HepG2 (cell line): Measurements from ENCODE around the gene GRAP. TPM values are rescaled to one million over a fixed set of nuclear protein-coding genes. Genes with fewer than 3 reads are reported as not detected.
A peak's percentile ranks its signal among the peaks of the same experiment; 100 is the strongest.

Experiments used
- BRCA1 ChIP-seq: sonication (generic); formaldehyde crosslinking; IDR thresholded peaks from 2 replicates; pipeline ENCODE4 v1.4.0; 2020; ENCODE audit warnings: missing genetic modification reagents
- ELF3 ChIP-seq: IDR thresholded peaks from 2 replicates; pipeline ENCODE4 v1.6.1; 2016; ENCODE audit warnings: missing genetic modification reagents, missing compliant biosample characterization
- HNRNPK ChIP-seq: fragments of 200-400 bp; formaldehyde crosslinking; IDR thresholded peaks from 2 replicates; pipeline ENCODE4 v1.6.1; 2018; ENCODE audit warnings: low read length, low read depth, moderate library complexity, mild to moderate bottlenecking; ENCODE audit not compliant: poor library complexity, severe bottlenecking
- PCBP2 ChIP-seq: fragments of 200-400 bp; formaldehyde crosslinking; optimal IDR thresholded peaks from 2 replicates; pipeline ENCODE3; 2018; ENCODE audit warnings: low read length, low read depth; ENCODE audit not compliant: poor library complexity, severe bottlenecking
- RCOR2 ChIP-seq: IDR thresholded peaks from 2 replicates; pipeline ENCODE4 v1.6.1; 2016; ENCODE audit warnings: missing biosample characterization, missing genetic modification reagents
- SNAI1 ChIP-seq: sonication (generic); formaldehyde crosslinking; IDR thresholded peaks from 2 replicates; pipeline ENCODE4 v1.5.0; 2020; ENCODE audit warnings: mild to moderate bottlenecking, missing genetic modification reagents, borderline replicate concordance
- STAT5B ChIP-seq: sonication (generic); formaldehyde crosslinking; IDR thresholded peaks from 2 replicates; pipeline ENCODE4 v1.4.0; 2020; ENCODE audit warnings: missing genetic modification reagents
- TCF12 ChIP-seq, 2 experiments: fragments of 450-650 bp in 1 of 2; sonication (generic) in 1 of 2; formaldehyde crosslinking in 1 of 2; IDR thresholded peaks; 2 replicates each; pipeline versions ENCODE4 v1.6.1 to v1.8.0; 2017 to 2022; ENCODE audit warnings: antibody characterized with exemption in 1 of 2, mild to moderate bottlenecking in 1 of 2, missing genetic modification reagents in 1 of 2, moderate library complexity in 1 of 2
- ZC3H13 ChIP-seq: sonication (generic); formaldehyde crosslinking; IDR thresholded peaks from 2 replicates; pipeline ENCODE4 v1.8.1; 2023; ENCODE audit warnings: mild to moderate bottlenecking, missing genetic modification reagents, moderate library complexity
- ZNF10 ChIP-seq: sonication (generic); formaldehyde crosslinking; IDR thresholded peaks from 2 replicates; pipeline ENCODE4 v1.4.0; 2020; ENCODE audit warnings: mild to moderate bottlenecking, low read depth, missing genetic modification reagents, borderline replicate concordance
- ZNF543 ChIP-seq: sonication (generic); formaldehyde crosslinking; IDR thresholded peaks from 2 replicates; pipeline ENCODE4 v1.4.0; 2020; ENCODE audit warnings: mild to moderate bottlenecking, missing genetic modification reagents
- ZNF605 ChIP-seq: sonication (generic); formaldehyde crosslinking; IDR thresholded peaks from 2 replicates; pipeline ENCODE4 v1.8.0; 2022; ENCODE audit warnings: mild to moderate bottlenecking, missing genetic modification reagents
- ZNF660 ChIP-seq: sonication (generic); formaldehyde crosslinking; IDR thresholded peaks from 2 replicates; pipeline ENCODE4 v1.5.1; 2020; ENCODE audit warnings: mild to moderate bottlenecking, low read depth, missing genetic modification reagents, borderline replicate concordance
- ZNF749 ChIP-seq: sonication (generic); formaldehyde crosslinking; IDR thresholded peaks from 2 replicates; pipeline ENCODE4 v1.8.0; 2022; ENCODE audit warnings: mild to moderate bottlenecking, missing genetic modification reagents, moderate library complexity, borderline replicate concordance
- ZNF841 ChIP-seq: sonication (generic); formaldehyde crosslinking; IDR thresholded peaks from 2 replicates; pipeline ENCODE4 v1.8.1; 2023; ENCODE audit warnings: missing genetic modification reagents, borderline replicate concordance
- polyA plus RNA-seq, 8 experiments: library from polyadenylated mRNA; depleted of rRNA in 3 of 8; stranded (reverse) in 7 of 8; unstranded in 1 of 8; fragments of >200 nt; fragmentation: Illumina TruSeq in 4 of 8; extraction: Trizol in 4 of 8; gene quantifications; 2 replicates each; pipeline versions ENCODE4 v1.2.1 to v1.2.3, GENCODE V29; 2011 to 2016; ENCODE audit warnings: low read depth in 4 of 8, missing spikeins in 1 of 8, mixed read lengths in 1 of 8; ENCODE audit not compliant: insufficient read depth in 1 of 8
- total RNA-seq, 5 experiments: library from RNA; depleted of rRNA; stranded (reverse); fragments of >200 nt; fragmentation: Illumina TruSeq; extraction: Trizol; gene quantifications; 2 replicates each; pipeline ENCODE4 v1.2.3, GENCODE V29; 2016; ENCODE audit warnings: low read depth in 1 of 5
- TF ChIP-seq, protein P1 (sequence below): sonication (generic); formaldehyde crosslinking; IDR thresholded peaks from 2 replicates; pipeline ENCODE4 v1.8.0; 2022; ENCODE audit warnings: missing genetic modification reagents, mild to moderate bottlenecking, moderate library complexity, borderline replicate concordance
- TF ChIP-seq, protein P2 (sequence below): sonication (generic); IDR thresholded peaks from 2 replicates; pipeline ENCODE4 v1.6.1; 2016; ENCODE audit warnings: low read depth, borderline replicate concordance
- TF ChIP-seq, protein P3 (sequence below): sonication (generic); formaldehyde crosslinking; IDR thresholded peaks from 2 replicates; pipeline ENCODE4 v1.9.0; 2022; ENCODE audit warnings: low read depth, missing genetic modification reagents
- TF ChIP-seq, protein P4 (sequence below): sonication (generic); formaldehyde crosslinking; IDR thresholded peaks from 2 replicates; pipeline ENCODE4 v1.9.0; 2021; ENCODE audit warnings: missing genetic modification reagents, mild to moderate bottlenecking, borderline replicate concordance
- TF ChIP-seq, protein P5 (sequence below): sonication (generic); formaldehyde crosslinking; conservative IDR thresholded peaks from 2 replicates; pipeline ENCODE4 v1.8.0; 2022; ENCODE audit warnings: low read depth, missing genetic modification reagents

Gene GRAP
- total and polyA plus RNA-seq, 2 of the 13 experiments (the other 11 are each of a cell fraction or from before 2014, with no cell fraction given): 0.77 to 1.7 TPM

DNA sequence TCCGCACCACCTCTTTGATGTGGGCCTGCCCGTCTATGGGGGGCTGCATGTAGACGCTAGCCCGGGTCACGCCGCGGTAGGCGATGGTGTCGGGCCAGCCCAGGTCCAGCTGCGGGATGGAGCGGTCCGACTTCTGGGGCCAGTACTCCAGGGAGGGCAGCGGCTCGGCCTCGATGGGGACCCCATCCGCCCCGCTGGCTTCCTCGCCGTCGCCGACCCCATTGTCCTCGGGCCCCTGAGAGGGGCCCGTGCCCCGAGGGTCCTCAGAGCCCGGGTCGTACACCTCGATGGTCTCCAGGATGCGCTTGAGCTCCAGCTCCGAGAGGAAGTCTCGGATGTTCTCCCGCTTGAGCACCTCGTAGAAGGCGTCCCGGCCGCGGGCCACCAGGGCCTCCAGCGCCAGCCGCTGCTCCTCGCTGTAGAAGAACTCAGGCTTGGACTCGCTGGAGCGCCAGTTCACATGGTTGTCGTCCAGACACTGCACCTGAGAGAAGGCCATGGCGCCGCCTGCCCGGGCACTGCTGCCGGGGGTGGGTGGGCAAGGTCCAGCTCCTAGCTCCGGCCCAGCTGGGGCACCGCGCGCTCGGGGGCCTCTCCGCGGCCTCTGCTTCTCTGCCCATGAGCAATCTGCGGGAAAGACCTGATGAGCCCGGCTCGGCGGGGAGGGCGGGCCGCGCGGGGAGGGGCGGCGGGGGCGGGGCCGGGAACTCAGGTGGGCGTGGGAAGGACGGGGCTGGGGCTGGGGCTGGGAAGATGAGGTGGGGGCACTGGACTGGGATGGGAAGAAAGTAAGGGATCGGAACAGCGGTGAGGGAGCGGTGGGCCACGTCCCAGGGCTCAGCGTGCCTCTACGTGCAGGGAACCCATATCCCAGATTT lies 43.0 kb downstream of the GRAP start (continued):
- TF ChIP-seq, protein P1, sequence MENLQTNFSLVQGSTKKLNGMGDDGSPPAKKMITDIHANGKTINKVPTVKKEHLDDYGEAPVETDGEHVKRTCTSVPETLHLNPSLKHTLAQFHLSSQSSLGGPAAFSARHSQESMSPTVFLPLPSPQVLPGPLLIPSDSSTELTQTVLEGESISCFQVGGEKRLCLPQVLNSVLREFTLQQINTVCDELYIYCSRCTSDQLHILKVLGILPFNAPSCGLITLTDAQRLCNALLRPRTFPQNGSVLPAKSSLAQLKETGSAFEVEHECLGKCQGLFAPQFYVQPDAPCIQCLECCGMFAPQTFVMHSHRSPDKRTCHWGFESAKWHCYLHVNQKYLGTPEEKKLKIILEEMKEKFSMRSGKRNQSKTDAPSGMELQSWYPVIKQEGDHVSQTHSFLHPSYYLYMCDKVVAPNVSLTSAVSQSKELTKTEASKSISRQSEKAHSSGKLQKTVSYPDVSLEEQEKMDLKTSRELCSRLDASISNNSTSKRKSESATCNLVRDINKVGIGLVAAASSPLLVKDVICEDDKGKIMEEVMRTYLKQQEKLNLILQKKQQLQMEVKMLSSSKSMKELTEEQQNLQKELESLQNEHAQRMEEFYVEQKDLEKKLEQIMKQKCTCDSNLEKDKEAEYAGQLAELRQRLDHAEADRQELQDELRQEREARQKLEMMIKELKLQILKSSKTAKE: no peak
- TF ChIP-seq ZNF10 (CRISPR knock-in tag): no peak
- TF ChIP-seq ZNF660 (CRISPR knock-in tag): no peak
- TF ChIP-seq ZNF543 (CRISPR knock-in tag): 0 out of 2 replicates have a peak, but pooled peaks have one; percentile 8
- no peak for TF ChIP-seq BRCA1
- TF ChIP-seq ELF3 (CRISPR knock-in tag): no peak
- no peak; the same call in 1 of the 2 replicates for TF ChIP-seq SNAI1 (CRISPR knock-in tag)
- TF ChIP-seq, protein P2, sequence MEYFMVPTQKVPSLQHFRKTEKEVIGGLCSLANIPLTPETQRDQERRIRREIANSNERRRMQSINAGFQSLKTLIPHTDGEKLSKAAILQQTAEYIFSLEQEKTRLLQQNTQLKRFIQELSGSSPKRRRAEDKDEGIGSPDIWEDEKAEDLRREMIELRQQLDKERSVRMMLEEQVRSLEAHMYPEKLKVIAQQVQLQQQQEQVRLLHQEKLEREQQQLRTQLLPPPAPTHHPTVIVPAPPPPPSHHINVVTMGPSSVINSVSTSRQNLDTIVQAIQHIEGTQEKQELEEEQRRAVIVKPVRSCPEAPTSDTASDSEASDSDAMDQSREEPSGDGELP: peak; percentile 54; the same call in 1 of the 2 replicates
- TF ChIP-seq, protein P3, sequence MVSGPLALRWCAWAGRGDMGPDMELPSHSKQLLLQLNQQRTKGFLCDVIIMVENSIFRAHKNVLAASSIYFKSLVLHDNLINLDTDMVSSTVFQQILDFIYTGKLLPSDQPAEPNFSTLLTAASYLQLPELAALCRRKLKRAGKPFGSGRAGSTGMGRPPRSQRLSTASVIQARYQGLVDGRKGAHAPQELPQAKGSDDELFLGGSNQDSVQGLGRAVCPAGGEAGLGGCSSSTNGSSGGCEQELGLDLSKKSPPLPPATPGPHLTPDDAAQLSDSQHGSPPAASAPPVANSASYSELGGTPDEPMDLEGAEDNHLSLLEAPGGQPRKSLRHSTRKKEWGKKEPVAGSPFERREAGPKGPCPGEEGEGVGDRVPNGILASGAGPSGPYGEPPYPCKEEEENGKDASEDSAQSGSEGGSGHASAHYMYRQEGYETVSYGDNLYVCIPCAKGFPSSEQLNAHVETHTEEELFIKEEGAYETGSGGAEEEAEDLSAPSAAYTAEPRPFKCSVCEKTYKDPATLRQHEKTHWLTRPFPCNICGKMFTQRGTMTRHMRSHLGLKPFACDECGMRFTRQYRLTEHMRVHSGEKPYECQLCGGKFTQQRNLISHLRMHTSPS (CRISPR knock-in tag): peak; percentile 85
- no peak for TF ChIP-seq ZNF605 (CRISPR knock-in tag)
- TF ChIP-seq RCOR2 (CRISPR knock-in tag): no peak
- no peak for TF ChIP-seq TCF12 (IDR thresholded peaks at IDR 0.05)
- TF ChIP-seq TCF12 (CRISPR knock-in tag; IDR thresholded peaks at IDR 0.05): no peak
- TF ChIP-seq, protein P4, sequence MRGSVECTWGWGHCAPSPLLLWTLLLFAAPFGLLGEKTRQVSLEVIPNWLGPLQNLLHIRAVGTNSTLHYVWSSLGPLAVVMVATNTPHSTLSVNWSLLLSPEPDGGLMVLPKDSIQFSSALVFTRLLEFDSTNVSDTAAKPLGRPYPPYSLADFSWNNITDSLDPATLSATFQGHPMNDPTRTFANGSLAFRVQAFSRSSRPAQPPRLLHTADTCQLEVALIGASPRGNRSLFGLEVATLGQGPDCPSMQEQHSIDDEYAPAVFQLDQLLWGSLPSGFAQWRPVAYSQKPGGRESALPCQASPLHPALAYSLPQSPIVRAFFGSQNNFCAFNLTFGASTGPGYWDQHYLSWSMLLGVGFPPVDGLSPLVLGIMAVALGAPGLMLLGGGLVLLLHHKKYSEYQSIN (CRISPR knock-in tag): no peak
- peak; percentile 7 for TF ChIP-seq HNRNPK
- TF ChIP-seq PCBP2: no peak
- 0 out of 2 replicates have a peak, but pooled peaks have one; percentile 24 for TF ChIP-seq ZC3H13 (CRISPR knock-in tag)
- TF ChIP-seq, protein P5, sequence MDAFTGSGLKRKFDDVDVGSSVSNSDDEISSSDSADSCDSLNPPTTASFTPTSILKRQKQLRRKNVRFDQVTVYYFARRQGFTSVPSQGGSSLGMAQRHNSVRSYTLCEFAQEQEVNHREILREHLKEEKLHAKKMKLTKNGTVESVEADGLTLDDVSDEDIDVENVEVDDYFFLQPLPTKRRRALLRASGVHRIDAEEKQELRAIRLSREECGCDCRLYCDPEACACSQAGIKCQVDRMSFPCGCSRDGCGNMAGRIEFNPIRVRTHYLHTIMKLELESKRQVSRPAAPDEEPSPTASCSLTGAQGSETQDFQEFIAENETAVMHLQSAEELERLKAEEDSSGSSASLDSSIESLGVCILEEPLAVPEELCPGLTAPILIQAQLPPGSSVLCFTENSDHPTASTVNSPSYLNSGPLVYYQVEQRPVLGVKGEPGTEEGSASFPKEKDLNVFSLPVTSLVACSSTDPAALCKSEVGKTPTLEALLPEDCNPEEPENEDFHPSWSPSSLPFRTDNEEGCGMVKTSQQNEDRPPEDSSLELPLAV (CRISPR knock-in tag): no peak
- no peak for TF ChIP-seq ZNF841 (CRISPR knock-in tag)
- no peak for TF ChIP-seq ZNF749 (CRISPR knock-in tag)
- TF ChIP-seq STAT5B (CRISPR knock-in tag): no peak
